Measurements from ENCODE around the gene STX8. TPM values are rescaled to one million over a fixed set of nuclear protein-coding genes. Genes with fewer than 3 reads are reported as not detected.

The STX8 gene
- total RNA-seq, 1 donor from 2014 or later = 57.8 TPM

DNA sequence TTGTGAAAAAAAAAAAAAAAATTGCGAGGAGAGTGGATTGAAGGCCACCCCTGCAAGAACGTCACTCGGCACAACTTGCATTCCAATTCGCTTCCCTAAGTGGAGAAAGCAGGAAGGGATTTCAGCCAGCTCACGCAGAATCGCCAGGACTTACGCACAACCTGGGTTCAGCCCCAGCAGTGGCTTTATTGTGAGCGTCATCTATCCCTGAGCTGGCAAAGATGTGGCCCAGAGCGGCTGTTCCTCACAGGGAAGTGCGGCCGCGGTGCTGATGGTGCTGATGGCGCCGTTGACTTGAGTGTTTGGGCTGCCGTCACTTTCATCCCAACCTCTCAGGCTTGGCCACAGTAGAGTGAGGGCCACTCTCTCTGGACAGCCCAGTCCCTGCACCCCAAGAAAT is 356.7 kb downstream of the STX8 start:
- TF ChIP-seq, protein P1, sequence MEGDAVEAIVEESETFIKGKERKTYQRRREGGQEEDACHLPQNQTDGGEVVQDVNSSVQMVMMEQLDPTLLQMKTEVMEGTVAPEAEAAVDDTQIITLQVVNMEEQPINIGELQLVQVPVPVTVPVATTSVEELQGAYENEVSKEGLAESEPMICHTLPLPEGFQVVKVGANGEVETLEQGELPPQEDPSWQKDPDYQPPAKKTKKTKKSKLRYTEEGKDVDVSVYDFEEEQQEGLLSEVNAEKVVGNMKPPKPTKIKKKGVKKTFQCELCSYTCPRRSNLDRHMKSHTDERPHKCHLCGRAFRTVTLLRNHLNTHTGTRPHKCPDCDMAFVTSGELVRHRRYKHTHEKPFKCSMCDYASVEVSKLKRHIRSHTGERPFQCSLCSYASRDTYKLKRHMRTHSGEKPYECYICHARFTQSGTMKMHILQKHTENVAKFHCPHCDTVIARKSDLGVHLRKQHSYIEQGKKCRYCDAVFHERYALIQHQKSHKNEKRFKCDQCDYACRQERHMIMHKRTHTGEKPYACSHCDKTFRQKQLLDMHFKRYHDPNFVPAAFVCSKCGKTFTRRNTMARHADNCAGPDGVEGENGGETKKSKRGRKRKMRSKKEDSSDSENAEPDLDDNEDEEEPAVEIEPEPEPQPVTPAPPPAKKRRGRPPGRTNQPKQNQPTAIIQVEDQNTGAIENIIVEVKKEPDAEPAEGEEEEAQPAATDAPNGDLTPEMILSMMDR (conservative IDR thresholded peaks at IDR 0.05; ENCODE audit: low read depth, low read length) = no peak
- H3K4me3 ChIP-seq (ENCODE audit: low read depth, low read length) = no peak overlapping the region
- DNase-seq (ENCODE audit: low read depth) = no peak

DNA sequence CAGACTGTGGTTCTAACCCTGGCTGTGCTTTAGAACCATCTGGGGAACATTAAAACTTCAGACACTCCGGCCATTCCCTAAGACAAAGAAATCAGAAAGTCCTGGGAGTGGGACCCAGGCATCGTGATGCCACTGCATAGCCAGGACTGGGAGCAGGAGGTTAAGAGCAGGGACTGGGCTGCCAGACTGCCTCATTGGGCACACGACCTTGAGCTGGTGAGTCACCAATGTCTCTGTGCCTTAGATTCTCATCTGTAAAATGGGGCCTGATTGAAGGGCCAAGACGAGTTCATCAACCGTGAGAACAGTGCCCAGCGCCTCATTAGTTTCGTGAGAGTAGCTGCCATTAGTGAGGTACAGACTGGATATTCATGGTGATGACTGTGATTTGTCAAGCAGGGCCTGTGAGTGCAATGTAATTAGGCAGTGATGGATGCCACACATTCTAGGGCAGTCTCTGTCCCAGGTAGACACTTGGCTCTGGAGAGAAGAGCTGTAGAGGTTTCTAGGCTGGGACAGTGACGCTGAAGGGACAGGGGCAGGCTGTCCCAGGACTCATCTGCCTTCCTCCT is 357.5 kb downstream of the STX8 start:
- TF ChIP-seq, protein P1 (conservative IDR thresholded peaks at IDR 0.05; ENCODE audit: low read depth, low read length) = no peak
- no peak for DNase-seq (ENCODE audit: low read depth)
- no peak overlapping the region for H3K4me3 ChIP-seq (ENCODE audit: low read depth, low read length)

DNA sequence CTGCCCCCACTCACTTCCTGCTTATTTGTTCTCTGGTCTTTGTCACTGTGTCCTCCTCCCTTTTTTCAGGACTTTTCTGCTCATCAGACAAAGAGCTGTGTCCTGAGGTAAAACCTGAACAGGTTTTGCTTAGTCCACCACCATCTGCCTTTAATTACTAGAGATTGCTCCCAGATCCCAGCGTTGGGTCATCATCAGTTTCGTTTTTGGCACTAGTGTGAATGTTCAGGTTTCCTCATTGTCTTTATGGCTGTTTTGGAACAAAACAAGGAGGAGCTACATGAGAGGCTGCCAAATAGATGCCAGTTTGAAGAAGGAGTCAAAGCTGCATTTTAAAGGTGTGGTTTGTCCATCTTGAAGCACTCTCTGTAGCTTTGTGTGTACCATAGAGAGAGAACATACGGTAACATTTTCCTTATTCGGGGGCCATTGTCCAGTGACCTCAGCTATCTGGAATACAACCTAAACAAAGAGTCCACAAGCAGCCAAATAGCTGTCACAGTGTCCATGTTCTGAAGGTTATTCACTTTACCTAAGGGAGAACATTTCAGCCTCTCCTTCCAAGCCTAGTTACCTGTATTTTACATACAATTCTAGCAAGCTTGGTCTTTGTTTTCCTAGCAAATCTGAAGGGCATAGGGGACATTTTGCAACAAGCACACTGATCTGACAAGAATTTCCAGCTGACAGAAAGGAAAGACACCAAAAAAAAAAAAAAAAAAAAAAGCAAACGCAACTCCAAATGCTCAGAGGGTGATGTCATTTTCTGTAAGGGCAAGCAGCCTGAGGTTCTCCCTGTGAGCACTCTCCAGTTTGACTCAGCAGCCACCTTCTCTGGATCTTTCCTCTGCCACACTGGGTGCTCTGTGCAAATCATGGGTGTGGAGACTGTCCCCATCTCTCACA is 358.2 kb downstream of the STX8 start:
- TF ChIP-seq, protein P1 (conservative IDR thresholded peaks at IDR 0.05; ENCODE audit: low read depth, low read length) = no peak
- H3K4me3 ChIP-seq (ENCODE audit: low read depth, low read length) = no peak overlapping the region
- no peak for DNase-seq (ENCODE audit: low read depth)

DNA sequence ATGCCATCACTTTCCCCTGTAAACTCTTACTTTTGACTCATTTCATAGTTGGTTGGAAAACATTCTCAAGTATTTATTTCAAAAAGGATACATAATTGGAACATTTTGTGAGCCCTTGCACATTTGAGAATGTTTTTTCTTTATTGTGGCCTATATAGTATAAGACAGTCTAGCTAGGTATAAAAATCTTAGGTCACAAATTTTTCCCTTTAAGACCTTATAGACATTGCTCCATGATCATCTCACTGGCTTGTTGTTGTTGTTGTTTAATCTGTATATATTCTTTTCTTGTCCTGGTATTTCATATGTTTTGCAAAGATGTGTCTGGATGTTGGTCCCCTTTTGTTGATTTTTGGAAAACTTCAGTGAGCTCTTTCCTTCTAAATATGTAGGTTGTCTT is 360.2 kb downstream of the STX8 start:
- TF ChIP-seq, protein P1 (conservative IDR thresholded peaks at IDR 0.05; ENCODE audit: low read depth, low read length) = no peak
- H3K4me3 ChIP-seq (ENCODE audit: low read depth, low read length) = no peak overlapping the region
- no peak for DNase-seq (ENCODE audit: low read depth)

DNA sequence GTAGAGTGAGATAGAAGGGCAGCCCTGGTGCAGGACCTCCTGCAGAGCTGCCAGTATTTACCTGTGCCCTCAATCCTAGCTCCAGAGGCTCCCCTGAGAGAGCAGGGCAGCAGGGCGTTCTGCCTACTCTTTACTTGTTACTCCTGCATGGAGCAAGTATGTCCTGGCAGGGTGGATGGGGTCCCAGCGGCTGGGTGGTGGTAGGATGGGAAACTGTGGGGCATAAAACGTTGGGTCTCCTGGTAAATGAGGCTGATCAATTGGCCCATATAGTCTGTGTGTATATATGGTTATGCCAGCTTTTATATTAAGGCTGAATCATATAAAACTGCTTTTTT is 362.3 kb downstream of the STX8 start:
- H3K4me3 ChIP-seq (ENCODE audit: low read depth, low read length) = no peak overlapping the region
- DNase-seq (ENCODE audit: low read depth) = no peak
- TF ChIP-seq, protein P1 (conservative IDR thresholded peaks at IDR 0.05; ENCODE audit: low read depth, low read length) = no peak

DNA sequence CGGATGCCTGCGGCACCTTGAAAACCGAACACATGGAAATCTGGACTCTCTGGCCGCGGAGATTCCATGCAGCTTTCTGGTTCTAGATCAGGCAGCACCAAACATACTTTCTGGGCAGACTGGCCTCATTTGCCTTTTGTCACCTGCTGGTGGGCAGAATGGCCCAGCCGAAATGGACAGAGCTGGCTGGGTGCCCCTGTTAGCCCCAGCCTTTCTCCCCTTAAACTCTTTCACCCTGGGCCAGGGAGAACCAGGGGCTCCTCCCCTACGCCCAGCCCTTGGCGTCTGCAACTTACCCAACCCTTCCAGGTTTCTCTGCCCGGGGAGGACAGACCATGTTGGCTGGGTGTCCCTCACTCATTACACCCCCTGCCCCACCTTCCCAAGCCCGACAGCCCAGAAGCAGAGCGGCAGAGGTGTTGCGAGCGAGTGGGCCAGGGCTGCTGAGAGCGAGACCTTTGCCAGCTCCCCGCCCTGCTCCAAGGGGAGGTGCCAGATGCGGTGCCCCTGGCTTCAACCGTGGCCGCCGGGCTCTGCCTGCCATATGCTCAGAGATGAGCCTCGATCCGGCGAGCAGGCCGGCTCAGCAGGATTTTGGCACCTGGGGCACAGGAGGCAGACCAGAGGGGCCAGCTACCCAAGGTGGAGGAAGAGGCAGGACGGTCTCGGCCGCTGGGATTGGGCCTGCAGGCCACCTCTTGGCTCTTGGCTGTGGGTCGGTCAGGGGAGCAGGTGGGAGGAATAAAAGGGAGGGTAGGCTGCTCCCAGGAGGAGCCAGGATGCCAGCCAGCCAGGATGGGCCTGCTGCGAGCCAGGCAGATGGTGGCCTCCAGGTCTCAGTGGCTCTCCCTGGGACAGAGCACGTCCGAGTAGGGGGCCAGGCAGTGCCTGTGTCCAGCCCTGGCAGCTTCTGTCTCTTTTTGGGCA is 363.0 kb downstream of the STX8 start:
- TF ChIP-seq, protein P1 (conservative IDR thresholded peaks at IDR 0.05; ENCODE audit: low read depth, low read length) = no peak
- DNase-seq (ENCODE audit: low read depth) = no peak
- no peak overlapping the region for H3K4me3 ChIP-seq (ENCODE audit: low read depth, low read length)

Measured in epithelial cell of proximal tubule (primary cell).